ENCODE data around the gene LARGE2. TPM values are rescaled to one million over a fixed set of nuclear protein-coding genes. Genes with fewer than 3 reads are reported as not detected.

The LARGE2 gene
- total and polyA plus RNA-seq, 2 of the 13 experiments (the other 11 are each of a cell fraction or from before 2014, with no cell fraction given), result 8.5 to 21.6 TPM

DNA sequence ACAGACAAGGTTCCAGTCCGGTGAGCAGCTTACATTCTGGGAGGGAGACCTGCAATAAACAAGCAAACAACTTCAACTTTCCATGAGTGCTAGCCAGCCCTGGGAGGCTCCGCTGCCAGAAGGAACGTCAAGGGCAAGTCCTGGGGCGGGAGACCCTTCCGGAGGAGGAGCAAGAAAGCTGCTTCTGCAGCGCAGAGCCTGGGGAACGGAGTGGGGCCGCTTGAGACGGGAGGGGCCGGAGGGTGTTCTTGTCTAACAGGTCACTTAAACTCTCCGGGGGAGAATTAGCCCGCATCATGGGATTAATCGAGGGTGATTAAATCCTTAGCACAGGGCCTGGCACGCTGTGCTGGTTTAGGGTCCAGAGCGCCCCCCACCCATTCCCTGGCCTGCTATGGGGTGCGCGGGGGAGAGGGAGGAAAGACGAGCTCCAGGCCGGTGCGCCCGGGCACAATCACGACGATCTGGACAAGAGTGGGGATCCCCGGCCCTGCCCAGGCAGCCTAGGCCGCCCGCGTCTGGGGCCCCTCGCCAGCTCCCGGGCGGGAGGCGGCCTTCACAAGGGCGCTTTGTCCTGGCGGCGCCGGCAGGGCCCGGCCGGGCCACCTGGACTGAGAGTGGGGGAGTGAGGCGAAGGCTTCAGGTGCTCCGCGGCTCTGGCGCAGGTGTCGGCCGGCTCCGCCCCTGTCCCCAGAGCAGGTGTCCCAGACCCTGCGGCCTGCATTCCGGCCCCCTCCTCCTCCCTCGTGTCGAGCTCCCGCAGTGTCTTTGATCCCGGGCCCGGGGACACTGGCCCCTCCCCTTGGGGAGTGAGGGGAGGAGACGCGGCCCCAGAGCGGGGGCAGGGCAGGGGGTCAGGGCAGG, 663 bp upstream of the LARGE2 start (continued):
- TF ChIP-seq, protein P1, sequence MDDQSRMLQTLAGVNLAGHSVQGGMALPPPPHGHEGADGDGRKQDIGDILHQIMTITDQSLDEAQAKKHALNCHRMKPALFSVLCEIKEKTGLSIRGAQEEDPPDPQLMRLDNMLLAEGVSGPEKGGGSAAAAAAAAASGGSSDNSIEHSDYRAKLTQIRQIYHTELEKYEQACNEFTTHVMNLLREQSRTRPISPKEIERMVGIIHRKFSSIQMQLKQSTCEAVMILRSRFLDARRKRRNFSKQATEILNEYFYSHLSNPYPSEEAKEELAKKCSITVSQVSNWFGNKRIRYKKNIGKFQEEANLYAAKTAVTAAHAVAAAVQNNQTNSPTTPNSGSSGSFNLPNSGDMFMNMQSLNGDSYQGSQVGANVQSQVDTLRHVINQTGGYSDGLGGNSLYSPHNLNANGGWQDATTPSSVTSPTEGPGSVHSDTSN (CRISPR knock-in tag; IDR thresholded peaks at IDR 0.05; ENCODE audit: borderline replicate concordance), result no peak
- TF ChIP-seq NAIF1 (CRISPR knock-in tag; IDR thresholded peaks at IDR 0.05; ENCODE audit: borderline replicate concordance) (no peak), NBN (conservative IDR thresholded peaks at IDR 0.05) (no peak), REPIN1 (CRISPR knock-in tag; IDR thresholded peaks at IDR 0.05; ENCODE audit: borderline replicate concordance, low read depth) (no peak), SMAD1 (CRISPR knock-in tag; IDR thresholded peaks at IDR 0.05; ENCODE audit: borderline replicate concordance, low read depth) (0 out of 2 replicates have a peak, but pooled peaks have one; percentile 32), PCBP1 (IDR thresholded peaks at IDR 0.05; ENCODE audit: borderline replicate concordance, low read depth, low read length) (0 out of 2 replicates have a peak, but pooled peaks have one; percentile 44), HOXA9 (CRISPR knock-in tag; IDR thresholded peaks at IDR 0.05; ENCODE audit: borderline replicate concordance) (no peak), KLF6 (CRISPR knock-in tag; IDR thresholded peaks at IDR 0.05) (no peak), MAFG (CRISPR knock-in tag; IDR thresholded peaks at IDR 0.05) (no peak), MXD4 (CRISPR knock-in tag; IDR thresholded peaks at IDR 0.05) (no peak), ZNF232 (CRISPR knock-in tag; IDR thresholded peaks at IDR 0.05; ENCODE audit: borderline replicate concordance) (no peak), CHD4 (IDR thresholded peaks at IDR 0.05; ENCODE audit: borderline replicate concordance, low read length) (no peak)
- TF ChIP-seq, protein P2, sequence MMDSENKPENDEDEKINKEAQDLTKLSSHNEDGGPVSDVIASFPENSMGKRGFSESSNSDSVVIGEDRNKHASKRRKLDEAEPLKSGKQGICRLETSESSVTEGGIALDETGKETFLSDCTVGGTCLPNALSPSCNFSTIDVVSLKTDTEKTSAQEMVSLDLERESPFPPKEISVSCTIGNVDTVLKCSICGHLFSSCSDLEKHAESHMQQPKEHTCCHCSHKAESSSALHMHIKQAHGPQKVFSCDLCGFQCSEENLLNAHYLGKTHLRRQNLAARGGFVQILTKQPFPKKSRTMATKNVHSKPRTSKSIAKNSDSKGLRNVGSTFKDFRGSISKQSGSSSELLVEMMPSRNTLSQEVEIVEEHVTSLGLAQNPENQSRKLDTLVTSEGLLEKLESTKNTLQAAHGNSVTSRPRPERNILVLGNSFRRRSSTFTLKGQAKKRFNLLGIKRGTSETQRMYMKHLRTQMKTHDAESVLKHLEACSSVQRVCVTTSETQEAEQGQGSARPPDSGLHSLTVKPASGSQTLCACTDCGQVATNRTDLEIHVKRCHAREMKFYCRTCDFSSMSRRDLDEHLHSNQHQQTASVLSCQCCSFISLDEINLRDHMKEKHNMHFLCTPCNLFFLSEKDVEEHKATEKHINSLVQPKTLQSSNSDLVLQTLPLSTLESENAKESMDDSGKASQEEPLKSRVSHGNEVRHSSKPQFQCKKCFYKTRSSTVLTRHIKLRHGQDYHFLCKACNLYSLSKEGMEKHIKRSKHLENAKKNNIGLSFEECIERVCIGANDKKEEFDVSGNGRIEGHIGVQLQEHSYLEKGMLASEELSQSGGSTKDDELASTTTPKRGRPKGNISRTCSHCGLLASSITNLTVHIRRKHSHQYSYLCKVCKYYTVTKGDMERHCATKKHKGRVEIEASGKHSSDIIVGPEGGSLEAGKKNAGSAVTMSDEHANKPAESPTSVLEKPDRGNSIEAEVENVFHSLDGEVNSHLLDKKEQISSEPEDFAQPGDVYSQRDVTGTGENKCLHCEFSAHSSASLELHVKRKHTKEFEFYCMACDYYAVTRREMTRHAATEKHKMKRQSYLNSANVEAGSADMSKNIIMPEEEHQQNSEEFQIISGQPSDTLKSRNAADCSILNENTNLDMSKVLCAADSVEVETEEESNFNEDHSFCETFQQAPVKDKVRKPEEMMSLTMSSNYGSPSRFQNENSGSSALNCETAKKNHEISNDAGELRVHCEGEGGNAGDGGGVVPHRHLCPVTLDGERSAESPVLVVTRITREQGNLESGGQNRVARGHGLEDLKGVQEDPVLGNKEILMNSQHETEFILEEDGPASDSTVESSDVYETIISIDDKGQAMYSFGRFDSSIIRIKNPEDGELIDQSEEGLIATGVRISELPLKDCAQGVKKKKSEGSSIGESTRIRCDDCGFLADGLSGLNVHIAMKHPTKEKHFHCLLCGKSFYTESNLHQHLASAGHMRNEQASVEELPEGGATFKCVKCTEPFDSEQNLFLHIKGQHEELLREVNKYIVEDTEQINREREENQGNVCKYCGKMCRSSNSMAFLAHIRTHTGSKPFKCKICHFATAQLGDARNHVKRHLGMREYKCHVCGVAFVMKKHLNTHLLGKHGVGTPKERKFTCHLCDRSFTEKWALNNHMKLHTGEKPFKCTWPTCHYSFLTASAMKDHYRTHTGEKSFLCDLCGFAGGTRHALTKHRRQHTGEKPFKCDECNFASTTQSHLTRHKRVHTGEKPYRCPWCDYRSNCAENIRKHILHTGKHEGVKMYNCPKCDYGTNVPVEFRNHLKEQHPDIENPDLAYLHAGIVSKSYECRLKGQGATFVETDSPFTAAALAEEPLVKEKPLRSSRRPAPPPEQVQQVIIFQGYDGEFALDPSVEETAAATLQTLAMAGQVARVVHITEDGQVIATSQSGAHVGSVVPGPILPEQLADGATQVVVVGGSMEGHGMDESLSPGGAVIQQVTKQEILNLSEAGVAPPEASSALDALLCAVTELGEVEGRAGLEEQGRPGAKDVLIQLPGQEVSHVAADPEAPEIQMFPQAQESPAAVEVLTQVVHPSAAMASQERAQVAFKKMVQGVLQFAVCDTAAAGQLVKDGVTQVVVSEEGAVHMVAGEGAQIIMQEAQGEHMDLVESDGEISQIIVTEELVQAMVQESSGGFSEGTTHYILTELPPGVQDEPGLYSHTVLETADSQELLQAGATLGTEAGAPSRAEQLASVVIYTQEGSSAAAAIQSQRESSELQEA (CRISPR knock-in tag; IDR thresholded peaks at IDR 0.05; ENCODE audit: not compliant biosample characterization), result no peak
- TF ChIP-seq, protein P3, sequence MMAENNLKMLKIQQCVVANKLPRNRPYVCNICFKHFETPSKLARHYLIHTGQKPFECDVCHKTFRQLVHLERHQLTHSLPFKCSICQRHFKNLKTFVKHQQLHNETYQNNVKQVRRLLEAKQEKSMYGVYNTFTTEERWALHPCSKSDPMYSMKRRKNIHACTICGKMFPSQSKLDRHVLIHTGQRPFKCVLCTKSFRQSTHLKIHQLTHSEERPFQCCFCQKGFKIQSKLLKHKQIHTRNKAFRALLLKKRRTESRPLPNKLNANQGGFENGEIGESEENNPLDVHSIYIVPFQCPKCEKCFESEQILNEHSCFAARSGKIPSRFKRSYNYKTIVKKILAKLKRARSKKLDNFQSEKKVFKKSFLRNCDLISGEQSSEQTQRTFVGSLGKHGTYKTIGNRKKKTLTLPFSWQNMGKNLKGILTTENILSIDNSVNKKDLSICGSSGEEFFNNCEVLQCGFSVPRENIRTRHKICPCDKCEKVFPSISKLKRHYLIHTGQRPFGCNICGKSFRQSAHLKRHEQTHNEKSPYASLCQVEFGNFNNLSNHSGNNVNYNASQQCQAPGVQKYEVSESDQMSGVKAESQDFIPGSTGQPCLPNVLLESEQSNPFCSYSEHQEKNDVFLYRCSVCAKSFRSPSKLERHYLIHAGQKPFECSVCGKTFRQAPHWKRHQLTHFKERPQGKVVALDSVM (CRISPR knock-in tag; IDR thresholded peaks at IDR 0.05), result no peak

All from HepG2 (cell line).